ENCODE measurements around the gene OR10A4. TPM values are rescaled to one million over a fixed set of nuclear protein-coding genes. Genes with fewer than 3 reads are reported as not detected.

OR10A4 gene
- total and polyA plus RNA-seq, 2 of the 13 experiments (the other 11 are each of a cell fraction or from before 2014, with no cell fraction given): not detected

- Histone ChIP-seq H3K27ac (ENCODE audit: extremely low read length, insufficient read depth, low read length) (no peak overlapping the region), H4K20me1 (ENCODE audit: insufficient read depth, low read length) (no peaks in the 10 kb centered on the region), H3K36me3 (replicated peaks in 1 of 2; ENCODE audit: control insufficient read depth in 1 of 2, insufficient read depth in 2 of 2, low read length in 2 of 2) (no peaks in the 10 kb centered on the region), H3K27me3 (ENCODE audit: control insufficient read depth in 1 of 2, insufficient read depth in 2 of 2, low read length in 2 of 2) (peaks cover 0 to 1% of the 10 kb centered on the region in 2 experiments; a peak in 1 of 5 replicates), H3K4me3 (replicated peaks in 1 of 3; ENCODE audit: insufficient read depth in 1 of 3, low read depth in 2 of 3, low read length in 3 of 3) (no peak overlapping the region), H3K9ac (ENCODE audit: insufficient read depth, low read depth, low read length) (no peak overlapping the region), H3K9me3 (ENCODE audit: low read length) (0 out of 2 replicates have a peak, but pooled peaks cover 3% of the 10 kb centered on the region), H2AFZ (ENCODE audit: low read length) (no peak overlapping the region), H3K4me1 (ENCODE audit: insufficient read depth, low read length) (no peaks in the 10 kb centered on the region), H3K4me2 (ENCODE audit: low read depth, low read length) (no peak overlapping the region), H3K79me2 (ENCODE audit: insufficient read depth, low read length) (no peaks in the 10 kb centered on the region)
- intact Hi-C loops (cut with micrococcal nuclease; ENCODE audit: unreplicated experiment) (no loop called here), in situ Hi-C loops (cut with HindIII; ENCODE audit: extremely low pct_ligation_motif_present, low pct_unique_long_range_greater_than_20kb) (no loop called here)
- DNase-seq (ENCODE audit: low spot score) (no peak), ATAC-seq (no peak), FAIRE-seq (no peak)
- no peak for TF ChIP-seq SOX13 (IDR thresholded peaks at IDR 0.05)
- TF ChIP-seq SOX13 (CRISPR knock-in tag; conservative IDR thresholded peaks at IDR 0.05 in 1 of 2, IDR thresholded peaks at IDR 0.05 in 1 of 2): no peak
- no peak for TF ChIP-seq CEBPG (CRISPR knock-in tag; IDR thresholded peaks at IDR 0.05)
- TF ChIP-seq AHR (CRISPR knock-in tag; IDR thresholded peaks at IDR 0.05): no peak
- TF ChIP-seq ISX (CRISPR knock-in tag; conservative IDR thresholded peaks at IDR 0.05): no peak
- no peak for TF ChIP-seq ZSCAN22 (CRISPR knock-in tag; IDR thresholded peaks at IDR 0.05)
- no peak for TF ChIP-seq ZMYM3 (CRISPR knock-in tag; IDR thresholded peaks at IDR 0.05)
- TF ChIP-seq KLF16 (CRISPR knock-in tag; IDR thresholded peaks at IDR 0.05): no peak
- no peak for TF ChIP-seq ZBTB1 (CRISPR knock-in tag; IDR thresholded peaks at IDR 0.05; ENCODE audit: borderline replicate concordance)
- TF ChIP-seq DMTF1 (CRISPR knock-in tag; IDR thresholded peaks at IDR 0.05): no peak
- TF ChIP-seq ZNF841 (CRISPR knock-in tag; IDR thresholded peaks at IDR 0.05; ENCODE audit: borderline replicate concordance): no peak
- TF ChIP-seq PHF21A (CRISPR knock-in tag; IDR thresholded peaks at IDR 0.05): no peak
- BruUV-seq (replicated peaks): no TSS peak
- 67% methylated on average over 1 of the region's 1 CpG for WGBS (ENCODE audit: low lambda C conversion rate)
- ChIA-PET POLR2A (no interaction called here), CTCF (ENCODE audit: low intra/inter-chr PET ratio, low total read pairs) (no interaction called here)
Observed at GRCh38 chr11:6855971-6856541, 20.4 kb upstream of the OR10A4 start.

Measured in HepG2 (cell line).